A549 (cell line): Measurements from ENCODE around the gene TRIP13. TPM values are rescaled to one million over a fixed set of nuclear protein-coding genes. Genes with fewer than 3 reads are reported as not detected.
A peak's percentile ranks its signal among the peaks of the same experiment; 100 is the strongest.

Source experiments
- ATAC-seq, 2 experiments: fragments of 200-7000 bp in 1 of 2; fragments of >200 bp in 1 of 2; cut with Nextera tagmentation in 1 of 2; cut with Tn5 transposase in 1 of 2; 3 replicates each; pipeline versions ENCODE4 v1.8.0 to v1.9.1; 2018 to 2020; ENCODE audit warnings: mild to moderate bottlenecking in 1 of 2, moderate library complexity in 1 of 2
- CTCF ChIA-PET: fragments of 300-600 bp; sonication (Branson Sonifier 250); formaldehyde crosslinking; extraction: SDS; loops from one replicate; lab custom pipeline; 2021; ENCODE audit warnings: antibody characterized with exemption, inconsistent platforms; lab: Yijun Ruan, JAX
- POLR2A ChIA-PET: fragments of 350-600 bp; formaldehyde crosslinking; extraction: SDS; loops from one replicate; lab custom pipeline; 2021; ENCODE audit warnings: antibody characterized with exemption, inconsistent platforms; lab: Yijun Ruan, JAX
- DNase-seq, 2 experiments: peaks; one replicate each; pipeline versions ENCODE4 v3.0.0 to v3.0.0-alpha.2; 2011 to 2016; ENCODE audit warnings: low read depth in 1 of 2, low spot score in 1 of 2
- FAIRE-seq: peaks from 2 replicates; lab custom pipeline; 2011; peaks lifted over from hg19 to GRCh38; lab: Jason Lieb, UNC
- H3K27ac ChIP-seq, 2 experiments: fragments of >200 bp; sonication (Bioruptor Twin); formaldehyde crosslinking; 3 replicates each; pipeline ENCODE4 v1.5.1; 2016 to 2017
- H3K4me1 ChIP-seq: fragments of >200 bp; sonication (Bioruptor Twin); formaldehyde crosslinking; 3 replicates; pipeline ENCODE4 v1.6.1; 2016
- H3K4me2 ChIP-seq: fragments of >200 bp; sonication (Bioruptor Twin); formaldehyde crosslinking; 3 replicates; pipeline ENCODE4 v1.6.1; 2016
- H3K4me3 ChIP-seq: fragments of >200 bp; sonication (Bioruptor Twin); formaldehyde crosslinking; 3 replicates; pipeline ENCODE4 v1.5.1; 2016
- H3K9me3 ChIP-seq: fragments of >200 bp; sonication (Bioruptor Twin); formaldehyde crosslinking; 3 replicates; pipeline ENCODE4 v1.6.1; 2016
- ATOH8 ChIP-seq: fragments of 250-450 bp; sonication (Bioruptor Pico); IDR thresholded peaks from 2 replicates; pipeline ENCODE4 v1.5.0; 2020; ENCODE audit warnings: low read depth, mild to moderate bottlenecking, moderate library complexity
- BCL3 ChIP-seq: fragments of >200 bp; sonication (Bioruptor Twin); formaldehyde crosslinking; IDR thresholded peaks from 3 replicates; pipeline ENCODE4 v1.6.1; 2016
- CEBPB ChIP-seq, 2 experiments: fragments of >200 bp in 1 of 2; sonication (Bioruptor Twin) in 1 of 2; formaldehyde crosslinking in 1 of 2; IDR thresholded peaks; 2 replicates each; pipeline ENCODE4 v1.6.1; 2012 to 2016
- E2F6 ChIP-seq: IDR thresholded peaks from 2 replicates; pipeline ENCODE4 v1.6.1; 2012; ENCODE audit warnings: low read depth, borderline replicate concordance
- ELK1 ChIP-seq: fragments of 150-350 bp; IDR thresholded peaks from 2 replicates; pipeline ENCODE4 v1.6.1; 2014; ENCODE audit warnings: low read depth, mild to moderate bottlenecking, low read length
- ESRRA ChIP-seq: fragments of 150-350 bp; IDR thresholded peaks from 2 replicates; pipeline ENCODE4 v1.6.1; 2014; ENCODE audit warnings: mild to moderate bottlenecking, low read length, borderline replicate concordance
- FOSB ChIP-seq: fragments of 250-450 bp; sonication (Bioruptor Pico); IDR thresholded peaks from 2 replicates; pipeline ENCODE4 v1.5.0; 2020; ENCODE audit warnings: mild to moderate bottlenecking, moderate library complexity
- GATA3 ChIP-seq: IDR thresholded peaks from 2 replicates; pipeline ENCODE4 v1.6.1; 2012; ENCODE audit warnings: borderline replicate concordance
- HEYL ChIP-seq: fragments of 250-450 bp; sonication (Bioruptor Pico); IDR thresholded peaks from 2 replicates; pipeline ENCODE4 v1.8.0; 2021; ENCODE audit warnings: mild to moderate bottlenecking, moderate library complexity
- KDM1A ChIP-seq: fragments of 200-600 bp; sonication (generic); IDR thresholded peaks from 2 replicates; pipeline ENCODE4 v1.6.1; 2016; ENCODE audit warnings: low read depth, mild to moderate bottlenecking
- NFE2L2 ChIP-seq: fragments of 150-350 bp; conservative IDR thresholded peaks from 2 replicates; pipeline ENCODE4 v1.6.1; 2014; ENCODE audit warnings: low read length
- PHF8 ChIP-seq: fragments of 200-600 bp; sonication (generic); IDR thresholded peaks from 2 replicates; pipeline ENCODE4 v1.6.1; 2016; ENCODE audit warnings: low read depth, mild to moderate bottlenecking, antibody characterized with exemption, moderate library complexity, borderline replicate concordance
- RAD21 ChIP-seq, 2 experiments: fragments of >200 bp in 1 of 2; sonication (Bioruptor Twin) in 1 of 2; formaldehyde crosslinking in 1 of 2; IDR thresholded peaks in 1 of 2; conservative IDR thresholded peaks in 1 of 2; 2 replicates in 1 of 2; 3 replicates in 1 of 2; pipeline ENCODE4 v1.6.1; 2012 to 2018; ENCODE audit warnings: inconsistent platforms in 1 of 2
- RARB ChIP-seq: fragments of 250-450 bp; sonication (Bioruptor Pico); IDR thresholded peaks from 2 replicates; pipeline ENCODE4 v1.8.0; 2021; ENCODE audit warnings: mild to moderate bottlenecking, moderate library complexity
- RFX5 ChIP-seq: fragments of 450-650 bp; IDR thresholded peaks from 2 replicates; pipeline ENCODE4 v1.7.1; 2014; ENCODE audit warnings: antibody characterized with exemption, mild to moderate bottlenecking, moderate library complexity
- SREBF2 ChIP-seq: fragments of 450-650 bp; IDR thresholded peaks from 2 replicates; pipeline ENCODE4 v1.6.1; 2014; ENCODE audit warnings: mild to moderate bottlenecking, moderate library complexity
- USF2 ChIP-seq: fragments of 450-650 bp; IDR thresholded peaks from 2 replicates; pipeline ENCODE4 v1.6.1; 2014; ENCODE audit warnings: antibody characterized with exemption
- ZC3H11A ChIP-seq: fragments of 450-650 bp; IDR thresholded peaks from 2 replicates; pipeline ENCODE4 v1.6.1; 2014; ENCODE audit warnings: antibody characterized with exemption, mild to moderate bottlenecking
- ZNF302 ChIP-seq: fragments of 250-450 bp; sonication (Bioruptor Pico); IDR thresholded peaks from 2 replicates; pipeline ENCODE4 v1.9.0; 2021; ENCODE audit warnings: inconsistent platforms, mild to moderate bottlenecking, moderate library complexity
- ZSCAN20 ChIP-seq: fragments of 250-450 bp; sonication (Bioruptor Pico); IDR thresholded peaks from 2 replicates; pipeline ENCODE4 v1.8.0; 2022; ENCODE audit warnings: mild to moderate bottlenecking, moderate library complexity
- WGBS: methylation state at CpG from one replicate; pipeline ENCODE4 v1.1.6; 2017; ENCODE audit errors: missing lambda C conversion rate; 5-methylcytosine and 5-hydroxymethylcytosine counted together
- polyA plus RNA-seq, 4 experiments: library from polyadenylated mRNA; depleted of rRNA in 3 of 4; stranded (reverse); fragments of >200 nt; fragmentation: RNase III in 1 of 4; extraction: RNeasy Plus Mini Kit Qiagen cat#74134 plus additional on column Dnase treatment in 1 of 4; gene quantifications; 2 replicates in 3 of 4; 3 replicates in 1 of 4; pipeline ENCODE4 v1.2.3, GENCODE V29; 2011 to 2017

Gene TRIP13
- polyA plus RNA-seq, 2 of the 4 experiments (the other 2 are of a cell fraction): 54.0 to 62.4 TPM

GRCh38 chr5:884345-885126 lies 8.1 kb upstream of the TRIP13 start:
- DNase-seq: no peak
- WGBS: 92% methylated on average over 11 of the region's 16 CpGs
- H3K4me2 ChIP-seq: no peak overlapping the region
- peak in 1 of 2 experiments; percentile 35; a peak in 3 of 6 replicates for ATAC-seq
- ChIA-PET CTCF (interaction anchor here (0.6 to 1.6 kb wide), 4 partner anchors 19 to 438 kb away, joined by 3 to 5 read pairs (median 3); no protein-coding TSS in a partner anchor), POLR2A (no interaction called here)
- H3K4me1 ChIP-seq: no peaks in the 10 kb centered on the region
- TF ChIP-seq ZNF302 (CRISPR knock-in tag): no peak
- H3K27ac ChIP-seq: peak overlapping the region in 1 of 2 experiments; percentile 5; a peak in 1 of 6 replicates
- FAIRE-seq: no peak
- H3K9me3 ChIP-seq: no peaks in the 10 kb centered on the region
- H3K4me3 ChIP-seq: no peak overlapping the region

- ChIA-PET POLR2A (no interaction called here), CTCF (interaction anchor here (0.6 to 1.6 kb wide), 3 partner anchors 18 to 438 kb away, joined by 3 to 5 read pairs (median 3); no protein-coding TSS in a partner anchor)
- Histone ChIP-seq H3K9me3 (no peaks in the 10 kb centered on the region), H3K27ac (no peak overlapping the region), H3K4me1 (no peaks in the 10 kb centered on the region), H3K4me3 (no peak overlapping the region)
- no peak for ATAC-seq
- FAIRE-seq: no peak
- TF ChIP-seq GATA3 (no peak), RARB (no peak), CEBPB (IDR thresholded peaks at IDR 0.05) (no peak), ZC3H11A (no peak), RAD21 (conservative IDR thresholded peaks at IDR 0.05 in 1 of 2, IDR thresholded peaks at IDR 0.05 in 1 of 2) (no peak), RFX5 (no peak), E2F6 (no peak), ESRRA (no peak), ZSCAN20 (CRISPR knock-in tag) (no peak), ELK1 (no peak), NFE2L2 (no peak), PHF8 (no peak), BCL3 (no peak), FOSB (no peak), HEYL (CRISPR knock-in tag) (no peak), KDM1A (no peak), SREBF2 (no peak), USF2 (no peak), ATOH8 (CRISPR knock-in tag) (no peak)
- TF ChIP-seq, all 56 proteins: peak for 0
- DNase-seq: no peak
- 95% methylated on average over 16 of the region's 18 CpGs for WGBS
- no peak overlapping the region for H3K4me2 ChIP-seq
These were observed 7.6 kb upstream of the TRIP13 start for GRCh38 chr5:885127-885442.
